ENCODE measurements around the gene PYGB. TPM values are rescaled to one million over a fixed set of nuclear protein-coding genes. Genes with fewer than 3 reads are reported as not detected.

The PYGB gene
- total and polyA plus RNA-seq, 2 experiments from 2014 or later = 45.3 to 61.1 TPM

DNA sequence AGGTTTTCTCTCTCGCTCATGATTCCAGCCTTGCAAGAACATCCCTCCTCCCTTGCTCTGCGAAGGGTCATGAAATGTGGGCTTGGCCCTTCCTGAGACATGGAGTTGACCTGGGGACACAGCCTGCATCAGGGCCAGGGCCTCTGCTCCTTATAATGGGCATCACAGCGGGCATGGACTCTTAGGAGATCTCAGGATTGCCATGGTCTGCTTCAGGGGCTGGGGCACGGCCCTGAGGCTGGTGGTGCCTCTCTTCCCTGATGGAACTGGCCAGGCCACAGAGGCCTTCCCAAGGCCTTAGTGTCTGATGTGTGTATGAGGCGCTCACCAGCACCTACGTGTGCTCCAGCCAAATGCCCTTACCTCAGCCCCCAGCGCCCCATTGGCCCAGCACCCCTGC, 28.5 kb upstream of the PYGB start:
- DNase-seq (ENCODE audit: low spot score) = no peak
- no peaks in the 10 kb centered on the region for H4K20me1 ChIP-seq (ENCODE audit: insufficient read depth, poor library complexity, severe bottlenecking)
- H3K9me2 ChIP-seq (replicated peaks; ENCODE audit: insufficient read depth) = no peaks in the 10 kb centered on the region
- peaks cover 13% of the 10 kb centered on the region for H3K4me1 ChIP-seq (ENCODE audit: insufficient read depth)
- no peak for TF ChIP-seq EZH2 (IDR thresholded peaks at IDR 0.05; ENCODE audit: borderline replicate concordance)
- TF ChIP-seq, protein P1, sequence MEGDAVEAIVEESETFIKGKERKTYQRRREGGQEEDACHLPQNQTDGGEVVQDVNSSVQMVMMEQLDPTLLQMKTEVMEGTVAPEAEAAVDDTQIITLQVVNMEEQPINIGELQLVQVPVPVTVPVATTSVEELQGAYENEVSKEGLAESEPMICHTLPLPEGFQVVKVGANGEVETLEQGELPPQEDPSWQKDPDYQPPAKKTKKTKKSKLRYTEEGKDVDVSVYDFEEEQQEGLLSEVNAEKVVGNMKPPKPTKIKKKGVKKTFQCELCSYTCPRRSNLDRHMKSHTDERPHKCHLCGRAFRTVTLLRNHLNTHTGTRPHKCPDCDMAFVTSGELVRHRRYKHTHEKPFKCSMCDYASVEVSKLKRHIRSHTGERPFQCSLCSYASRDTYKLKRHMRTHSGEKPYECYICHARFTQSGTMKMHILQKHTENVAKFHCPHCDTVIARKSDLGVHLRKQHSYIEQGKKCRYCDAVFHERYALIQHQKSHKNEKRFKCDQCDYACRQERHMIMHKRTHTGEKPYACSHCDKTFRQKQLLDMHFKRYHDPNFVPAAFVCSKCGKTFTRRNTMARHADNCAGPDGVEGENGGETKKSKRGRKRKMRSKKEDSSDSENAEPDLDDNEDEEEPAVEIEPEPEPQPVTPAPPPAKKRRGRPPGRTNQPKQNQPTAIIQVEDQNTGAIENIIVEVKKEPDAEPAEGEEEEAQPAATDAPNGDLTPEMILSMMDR (IDR thresholded peaks at IDR 0.05; ENCODE audit: poor library complexity) = no peak
- no peak for TF ChIP-seq EZH2phosphoT487 (IDR thresholded peaks at IDR 0.05; ENCODE audit: low read depth, severe bottlenecking, unreplicated experiment)
- H2AFZ ChIP-seq = no peak overlapping the region
- H3K4me3 ChIP-seq = no peak overlapping the region
- no peaks in the 10 kb centered on the region for H3K9me3 ChIP-seq (ENCODE audit: low read depth)
- H3K27me3 ChIP-seq = no peaks in the 10 kb centered on the region
- H3K36me3 ChIP-seq (replicated peaks; ENCODE audit: insufficient read depth, low read depth) = no peaks in the 10 kb centered on the region
- no peak overlapping the region for H3K4me2 ChIP-seq
- H3K79me2 ChIP-seq = no peaks in the 10 kb centered on the region
- no peak overlapping the region for H3K27ac ChIP-seq
- WGBS (ENCODE audit: low lambda C conversion rate, missing lambda C conversion rate) = 94% methylated on average over 7 of the region's 7 CpGs

DNA sequence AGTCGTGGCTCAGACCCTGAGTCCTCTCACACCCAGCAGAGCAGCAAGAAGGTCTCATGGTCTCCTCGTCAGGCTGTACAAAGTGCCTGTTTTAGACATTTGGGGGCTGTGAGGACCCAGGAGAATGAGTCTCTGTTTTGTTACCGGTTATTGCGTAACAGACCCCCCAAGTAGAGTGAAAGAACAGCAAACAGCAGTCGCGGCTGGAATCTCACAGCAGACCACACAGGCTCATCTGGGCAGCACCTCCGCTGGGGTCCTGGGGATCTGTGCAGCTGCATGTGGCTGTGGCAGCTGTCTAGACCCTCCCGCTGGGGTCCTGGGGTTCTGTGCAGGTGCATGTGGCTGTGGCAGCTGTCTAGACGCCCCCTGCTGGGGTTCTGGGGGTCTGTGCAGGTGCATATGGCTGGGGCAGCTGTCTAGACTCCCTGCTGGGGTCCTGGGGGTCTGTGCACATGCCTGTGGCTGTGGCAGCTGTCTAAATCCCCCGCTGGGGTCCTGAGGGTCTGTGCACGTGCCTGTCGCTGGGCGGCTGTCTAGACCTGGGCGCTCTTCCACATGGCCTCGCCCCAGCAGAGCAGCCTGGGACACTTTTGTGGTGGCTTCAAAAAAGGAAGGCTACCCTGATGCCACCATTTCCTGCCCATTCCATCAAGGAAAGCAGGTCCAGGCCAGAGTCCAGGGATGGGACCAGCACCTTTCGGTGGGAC, 27.7 kb upstream of the PYGB start:
- H3K9me3 ChIP-seq (ENCODE audit: low read depth) = no peaks in the 10 kb centered on the region
- H3K27ac ChIP-seq = no peak overlapping the region
- DNase-seq (ENCODE audit: low spot score) = no peak
- no peaks in the 10 kb centered on the region for H3K27me3 ChIP-seq
- WGBS (ENCODE audit: low lambda C conversion rate, missing lambda C conversion rate) = 82% methylated on average over 16 of the region's 16 CpGs
- H3K4me1 ChIP-seq (ENCODE audit: insufficient read depth) = peaks cover 13% of the 10 kb centered on the region
- no peak overlapping the region for H2AFZ ChIP-seq
- H3K79me2 ChIP-seq = no peaks in the 10 kb centered on the region
- H3K9me2 ChIP-seq (replicated peaks; ENCODE audit: insufficient read depth) = no peaks in the 10 kb centered on the region
- no peaks in the 10 kb centered on the region for H3K36me3 ChIP-seq (replicated peaks; ENCODE audit: insufficient read depth, low read depth)
- H3K4me2 ChIP-seq = no peak overlapping the region
- no peak overlapping the region for H3K4me3 ChIP-seq
- TF ChIP-seq EZH2phosphoT487 (IDR thresholded peaks at IDR 0.05; ENCODE audit: low read depth, severe bottlenecking, unreplicated experiment) (no peak), EZH2 (IDR thresholded peaks at IDR 0.05; ENCODE audit: borderline replicate concordance) (no peak)
- TF ChIP-seq, protein P1 (IDR thresholded peaks at IDR 0.05; ENCODE audit: poor library complexity) = peak; percentile 20
- H4K20me1 ChIP-seq (ENCODE audit: insufficient read depth, poor library complexity, severe bottlenecking) = no peaks in the 10 kb centered on the region

DNA sequence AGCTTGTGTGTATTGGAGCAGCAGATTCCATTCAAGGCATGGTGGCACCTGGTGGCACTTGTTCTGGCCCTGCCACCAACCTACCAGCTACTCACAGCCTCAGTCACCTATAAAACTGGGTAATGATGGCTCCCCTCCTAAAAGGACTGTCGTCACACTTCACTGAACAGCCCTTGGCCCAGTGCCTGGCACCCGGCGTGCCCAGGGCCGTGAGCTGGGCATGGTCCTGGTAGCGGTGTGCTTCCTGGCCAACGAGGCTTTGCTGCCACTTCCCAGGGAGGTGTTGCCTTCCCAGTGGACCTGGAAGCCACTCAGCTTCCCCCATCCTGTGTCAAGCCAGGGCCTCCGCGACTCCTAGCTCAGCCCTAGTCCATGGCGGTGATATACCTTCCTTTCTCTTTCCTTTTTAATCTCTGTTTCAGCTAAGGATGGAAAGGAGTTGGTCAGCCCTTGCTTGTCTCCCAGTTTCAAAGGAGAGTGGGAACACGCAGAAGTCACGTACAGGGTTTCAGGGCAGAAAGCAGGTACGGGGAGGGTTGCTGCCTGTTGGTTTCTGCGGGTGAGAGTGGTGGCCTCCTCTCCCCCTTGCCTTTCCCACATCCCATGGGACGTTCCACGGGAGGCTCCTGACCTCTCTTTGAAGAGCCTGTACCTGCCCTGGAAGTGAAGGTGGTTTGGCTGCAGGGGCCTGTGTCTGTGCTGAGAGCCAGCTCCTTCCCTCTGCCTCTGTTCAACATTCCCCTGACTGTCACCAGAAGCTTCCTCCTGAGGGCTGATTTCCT, 26.9 kb upstream of the PYGB start:
- Histone ChIP-seq H3K27ac (no peak overlapping the region), H3K27me3 (no peaks in the 10 kb centered on the region), H3K9me3 (ENCODE audit: low read depth) (no peaks in the 10 kb centered on the region), H4K20me1 (ENCODE audit: insufficient read depth, poor library complexity, severe bottlenecking) (no peaks in the 10 kb centered on the region), H3K9me2 (replicated peaks; ENCODE audit: insufficient read depth) (no peaks in the 10 kb centered on the region), H2AFZ (no peak overlapping the region), H3K4me3 (no peak overlapping the region), H3K36me3 (replicated peaks; ENCODE audit: insufficient read depth, low read depth) (no peaks in the 10 kb centered on the region), H3K4me2 (no peak overlapping the region), H3K4me1 (ENCODE audit: insufficient read depth) (peaks cover 13% of the 10 kb centered on the region), H3K79me2 (no peaks in the 10 kb centered on the region)
- no peak for TF ChIP-seq EZH2 (IDR thresholded peaks at IDR 0.05; ENCODE audit: borderline replicate concordance)
- TF ChIP-seq EZH2phosphoT487 (IDR thresholded peaks at IDR 0.05; ENCODE audit: low read depth, severe bottlenecking, unreplicated experiment) = no peak
- TF ChIP-seq, protein P1 (IDR thresholded peaks at IDR 0.05; ENCODE audit: poor library complexity) = no peak
- DNase-seq (ENCODE audit: low spot score) = no peak
- 96% methylated on average over 15 of the region's 15 CpGs for WGBS (ENCODE audit: low lambda C conversion rate, missing lambda C conversion rate)

Data from hepatocyte (in vitro differentiated cells).